Mammary epithelial cell (primary cell): ENCODE data around the gene IFNL2.
"Not testable (repeated sequence)": the region's sequence is repeated elsewhere in the genome, so short reads cannot be mapped to it uniquely, and the experiment has no call there.

ENCODE experiments used
- EZH2 ChIP-seq: IDR thresholded peaks from 2 replicates; pipeline ENCODE4 v1.6.1; 2012; ENCODE audit warnings: low read length, inconsistent platforms, borderline replicate concordance
- TF ChIP-seq, protein P1 (sequence below), 2 donors: IDR thresholded peaks in 1 of 2; conservative IDR thresholded peaks in 1 of 2; 2 replicates each; pipeline ENCODE4 v1.5.1; 2011 to 2012; ENCODE audit warnings: inconsistent platforms in 2 of 2, low read length in 2 of 2, mild to moderate bottlenecking in 2 of 2, control low read depth in 1 of 2, low read depth in 1 of 2; ENCODE audit not compliant: insufficient read depth in 1 of 2; ENCODE audit errors: extremely low read depth in 1 of 2

GRCh38 chr19:39309305-39309670, 41.1 kb downstream of the IFNL2 start:
- TF ChIP-seq, protein P1, sequence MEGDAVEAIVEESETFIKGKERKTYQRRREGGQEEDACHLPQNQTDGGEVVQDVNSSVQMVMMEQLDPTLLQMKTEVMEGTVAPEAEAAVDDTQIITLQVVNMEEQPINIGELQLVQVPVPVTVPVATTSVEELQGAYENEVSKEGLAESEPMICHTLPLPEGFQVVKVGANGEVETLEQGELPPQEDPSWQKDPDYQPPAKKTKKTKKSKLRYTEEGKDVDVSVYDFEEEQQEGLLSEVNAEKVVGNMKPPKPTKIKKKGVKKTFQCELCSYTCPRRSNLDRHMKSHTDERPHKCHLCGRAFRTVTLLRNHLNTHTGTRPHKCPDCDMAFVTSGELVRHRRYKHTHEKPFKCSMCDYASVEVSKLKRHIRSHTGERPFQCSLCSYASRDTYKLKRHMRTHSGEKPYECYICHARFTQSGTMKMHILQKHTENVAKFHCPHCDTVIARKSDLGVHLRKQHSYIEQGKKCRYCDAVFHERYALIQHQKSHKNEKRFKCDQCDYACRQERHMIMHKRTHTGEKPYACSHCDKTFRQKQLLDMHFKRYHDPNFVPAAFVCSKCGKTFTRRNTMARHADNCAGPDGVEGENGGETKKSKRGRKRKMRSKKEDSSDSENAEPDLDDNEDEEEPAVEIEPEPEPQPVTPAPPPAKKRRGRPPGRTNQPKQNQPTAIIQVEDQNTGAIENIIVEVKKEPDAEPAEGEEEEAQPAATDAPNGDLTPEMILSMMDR (conservative IDR thresholded peaks at IDR 0.05 in 1 of 2, IDR thresholded peaks at IDR 0.05 in 1 of 2; ENCODE audit: extremely low read depth in 1 of 2, insufficient read depth in 1 of 2, low read depth in 1 of 2, low read length in 2 of 2), result not testable (repeated sequence)
- not testable (repeated sequence) for TF ChIP-seq EZH2
